HepG2 (cell line): Measurements from ENCODE around the gene RPS10. TPM values are rescaled to one million over a fixed set of nuclear protein-coding genes. Genes with fewer than 3 reads are reported as not detected.
A peak's percentile ranks its signal among the peaks of the same experiment; 100 is the strongest.

Experiments
- ATRX ChIP-seq: sonication (generic); formaldehyde crosslinking; IDR thresholded peaks from 2 replicates; pipeline ENCODE4 v1.4.0; 2020; ENCODE audit warnings: missing genetic modification reagents, borderline replicate concordance
- CBX5 ChIP-seq: sonication (generic); formaldehyde crosslinking; IDR thresholded peaks from 2 replicates; pipeline ENCODE4 v1.4.0; 2020; ENCODE audit warnings: missing genetic modification reagents, borderline replicate concordance
- FOXP1 ChIP-seq, 2 experiments: fragments of 450-650 bp in 1 of 2; IDR thresholded peaks; 2 replicates each; pipeline ENCODE4 v1.6.1; 2017 to 2018; ENCODE audit warnings: antibody characterized with exemption in 1 of 2
- HDAC2 ChIP-seq: sonication (generic); formaldehyde crosslinking; IDR thresholded peaks from 2 replicates; pipeline ENCODE4 v1.4.0; 2020; ENCODE audit warnings: missing genetic modification reagents
- KAT8 ChIP-seq: IDR thresholded peaks from 2 replicates; pipeline ENCODE4 v1.6.1; 2016; ENCODE audit warnings: missing genetic modification reagents, missing compliant biosample characterization
- KDM1A ChIP-seq: IDR thresholded peaks from 2 replicates; pipeline ENCODE4 v1.6.1; 2016; ENCODE audit warnings: missing compliant biosample characterization
- NBN ChIP-seq: fragments of 450-650 bp; conservative IDR thresholded peaks from 2 replicates; pipeline ENCODE4 v1.6.1; 2017
- NCOR1 ChIP-seq: fragments of 200-600 bp; sonication (generic); IDR thresholded peaks from 2 replicates; pipeline ENCODE4 v1.7.0; 2017; ENCODE audit warnings: antibody characterized with exemption, low read length, borderline replicate concordance
- RAD21 ChIP-seq: fragments of 450-650 bp; formaldehyde crosslinking; IDR thresholded peaks from 2 replicates; pipeline ENCODE4 v1.5.0; 2020; ENCODE audit warnings: mild to moderate bottlenecking
- SOX13 ChIP-seq, 3 experiments: fragments of 450-650 bp in 1 of 3; sonication (generic) in 1 of 3; formaldehyde crosslinking in 1 of 3; IDR thresholded peaks in 2 of 3; conservative IDR thresholded peaks in 1 of 3; 2 replicates each; pipeline versions ENCODE4 v1.5.0 to v1.6.1; 2016 to 2020; ENCODE audit warnings: antibody characterized with exemption in 1 of 3, mild to moderate bottlenecking in 1 of 3, missing compliant biosample characterization in 1 of 3, missing genetic modification reagents in 1 of 3, moderate library complexity in 1 of 3
- ZMYM3 ChIP-seq: sonication (generic); formaldehyde crosslinking; IDR thresholded peaks from 2 replicates; pipeline ENCODE4 v1.5.1; 2020; ENCODE audit warnings: mild to moderate bottlenecking, missing genetic modification reagents
- ZNF335 ChIP-seq: sonication (generic); formaldehyde crosslinking; IDR thresholded peaks from 2 replicates; pipeline ENCODE4 v1.4.0; 2020; ENCODE audit warnings: missing genetic modification reagents
- ZNF446 ChIP-seq: sonication (generic); formaldehyde crosslinking; IDR thresholded peaks from 2 replicates; pipeline ENCODE4 v1.5.0; 2020; ENCODE audit warnings: mild to moderate bottlenecking, missing genetic modification reagents
- ZNF629 ChIP-seq: sonication (generic); formaldehyde crosslinking; conservative IDR thresholded peaks from 2 replicates; pipeline ENCODE4 v1.5.0; 2020; ENCODE audit warnings: missing genetic modification reagents
- ZNF678 ChIP-seq: sonication (generic); formaldehyde crosslinking; IDR thresholded peaks from 2 replicates; pipeline ENCODE4 v1.4.0; 2020; ENCODE audit warnings: mild to moderate bottlenecking, missing genetic modification reagents
- ZNF883 ChIP-seq: sonication (generic); formaldehyde crosslinking; IDR thresholded peaks from 2 replicates; pipeline ENCODE4 v1.5.1; 2020; ENCODE audit warnings: mild to moderate bottlenecking, missing genetic modification reagents; ENCODE audit errors: not compliant biosample characterization
- polyA plus RNA-seq, 8 experiments: library from polyadenylated mRNA; depleted of rRNA in 3 of 8; stranded (reverse) in 7 of 8; unstranded in 1 of 8; fragments of >200 nt; fragmentation: Illumina TruSeq in 4 of 8; extraction: Trizol in 4 of 8; gene quantifications; 2 replicates each; pipeline versions ENCODE4 v1.2.1 to v1.2.3, GENCODE V29; 2011 to 2016; ENCODE audit warnings: low read depth in 4 of 8, missing spikeins in 1 of 8, mixed read lengths in 1 of 8; ENCODE audit not compliant: insufficient read depth in 1 of 8
- total RNA-seq, 5 experiments: library from RNA; depleted of rRNA; stranded (reverse); fragments of >200 nt; fragmentation: Illumina TruSeq; extraction: Trizol; gene quantifications; 2 replicates each; pipeline ENCODE4 v1.2.3, GENCODE V29; 2016; ENCODE audit warnings: low read depth in 1 of 5
- TF ChIP-seq, protein P1 (sequence below): IDR thresholded peaks from 2 replicates; pipeline ENCODE4 v1.6.1; 2016; ENCODE audit warnings: missing compliant biosample characterization, missing genetic modification reagents, borderline replicate concordance
- TF ChIP-seq, protein P2 (sequence below): fragments of 450-650 bp; IDR thresholded peaks from 2 replicates; pipeline ENCODE4 v1.6.1; 2017
- TF ChIP-seq, protein P3 (sequence below): sonication (generic); formaldehyde crosslinking; IDR thresholded peaks from 2 replicates; pipeline ENCODE4 v1.8.0; 2022; ENCODE audit warnings: mild to moderate bottlenecking, missing genetic modification reagents, borderline replicate concordance
- TF ChIP-seq, protein P4 (sequence below): sonication (generic); formaldehyde crosslinking; IDR thresholded peaks from 2 replicates; pipeline ENCODE4 v1.4.0; 2020; ENCODE audit warnings: missing genetic modification reagents

Gene RPS10
- total and polyA plus RNA-seq, 2 of the 13 experiments (the other 11 are each of a cell fraction or from before 2014, with no cell fraction given) = 2,909 to 4,648 TPM

DNA sequence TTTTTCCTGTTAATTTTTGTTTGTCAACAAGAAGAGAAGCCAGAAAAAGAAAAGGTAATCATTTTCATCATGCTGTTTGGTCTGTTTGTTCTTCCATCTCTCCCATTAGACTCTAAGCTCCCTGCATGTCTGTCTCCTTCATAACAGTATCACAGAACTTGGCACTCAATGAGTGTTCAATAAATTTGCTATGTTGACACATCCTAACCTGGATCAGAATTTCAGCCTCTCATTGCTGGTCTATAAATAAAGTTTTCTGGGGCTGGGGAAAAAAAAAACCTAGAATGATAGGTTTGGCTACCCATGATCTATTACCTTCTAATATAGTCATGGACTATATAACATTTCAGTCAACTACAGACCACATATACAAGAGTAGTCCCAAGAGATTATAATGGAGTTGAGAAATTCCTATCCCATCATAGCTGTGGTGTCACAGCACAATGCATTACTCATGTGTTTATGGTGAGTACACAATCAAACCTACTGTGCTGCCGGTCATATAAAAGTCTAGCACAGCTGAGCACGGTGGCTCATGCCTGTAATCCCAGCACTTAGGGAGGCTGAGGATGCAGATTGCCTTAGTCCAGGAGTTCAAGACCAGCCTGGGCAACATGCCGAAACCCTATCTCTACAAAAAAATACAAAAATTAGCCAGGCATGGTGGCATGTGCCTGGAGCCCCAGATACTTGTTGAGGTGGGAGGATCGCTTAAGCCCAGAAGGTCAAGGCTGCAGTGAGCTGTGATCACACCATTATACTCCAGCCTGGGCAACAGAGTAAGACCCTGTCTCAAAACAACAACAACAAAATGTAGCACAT is 39.3 kb downstream of the RPS10 start (continued):
- TF ChIP-seq ZNF446 (CRISPR knock-in tag) = no peak
- no peak for TF ChIP-seq FOXP1 (IDR thresholded peaks at IDR 0.05)
- 0 out of 2 replicates have a peak, but pooled peaks have one; percentile 28 for TF ChIP-seq FOXP1 (CRISPR knock-in tag; IDR thresholded peaks at IDR 0.05)
- no peak for TF ChIP-seq ZNF678 (CRISPR knock-in tag)
- TF ChIP-seq RAD21 (CRISPR knock-in tag) = no peak
- TF ChIP-seq ZNF629 (CRISPR knock-in tag) = no peak
- TF ChIP-seq ZNF883 (CRISPR knock-in tag) = no peak
- no peak for TF ChIP-seq ZNF335 (CRISPR knock-in tag)
- TF ChIP-seq NBN = no peak
- TF ChIP-seq KAT8 = no peak
- TF ChIP-seq, protein P1, sequence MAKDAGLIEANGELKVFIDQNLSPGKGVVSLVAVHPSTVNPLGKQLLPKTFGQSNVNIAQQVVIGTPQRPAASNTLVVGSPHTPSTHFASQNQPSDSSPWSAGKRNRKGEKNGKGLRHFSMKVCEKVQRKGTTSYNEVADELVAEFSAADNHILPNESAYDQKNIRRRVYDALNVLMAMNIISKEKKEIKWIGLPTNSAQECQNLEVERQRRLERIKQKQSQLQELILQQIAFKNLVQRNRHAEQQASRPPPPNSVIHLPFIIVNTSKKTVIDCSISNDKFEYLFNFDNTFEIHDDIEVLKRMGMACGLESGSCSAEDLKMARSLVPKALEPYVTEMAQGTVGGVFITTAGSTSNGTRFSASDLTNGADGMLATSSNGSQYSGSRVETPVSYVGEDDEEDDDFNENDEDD = no peak
- no peak for TF ChIP-seq CBX5
- no peak for TF ChIP-seq NCOR1
- no peak for TF ChIP-seq SOX13 (IDR thresholded peaks at IDR 0.05)
- TF ChIP-seq SOX13 (CRISPR knock-in tag; conservative IDR thresholded peaks at IDR 0.05 in 1 of 2, IDR thresholded peaks at IDR 0.05 in 1 of 2) = peak in 1 of 2 experiments; percentile 46; a peak in 2 of 4 replicates
- TF ChIP-seq, protein P2, sequence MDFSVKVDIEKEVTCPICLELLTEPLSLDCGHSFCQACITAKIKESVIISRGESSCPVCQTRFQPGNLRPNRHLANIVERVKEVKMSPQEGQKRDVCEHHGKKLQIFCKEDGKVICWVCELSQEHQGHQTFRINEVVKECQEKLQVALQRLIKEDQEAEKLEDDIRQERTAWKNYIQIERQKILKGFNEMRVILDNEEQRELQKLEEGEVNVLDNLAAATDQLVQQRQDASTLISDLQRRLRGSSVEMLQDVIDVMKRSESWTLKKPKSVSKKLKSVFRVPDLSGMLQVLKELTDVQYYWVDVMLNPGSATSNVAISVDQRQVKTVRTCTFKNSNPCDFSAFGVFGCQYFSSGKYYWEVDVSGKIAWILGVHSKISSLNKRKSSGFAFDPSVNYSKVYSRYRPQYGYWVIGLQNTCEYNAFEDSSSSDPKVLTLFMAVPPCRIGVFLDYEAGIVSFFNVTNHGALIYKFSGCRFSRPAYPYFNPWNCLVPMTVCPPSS = no peak
- TF ChIP-seq KDM1A = peak; percentile 6; the same call in 1 of the 2 replicates
- 0 out of 2 replicates have a peak, but pooled peaks have one; percentile 47 for TF ChIP-seq ZMYM3
- TF ChIP-seq ATRX (CRISPR knock-in tag) = no peak
- TF ChIP-seq HDAC2 (CRISPR knock-in tag) = no peak
- TF ChIP-seq, protein P3, sequence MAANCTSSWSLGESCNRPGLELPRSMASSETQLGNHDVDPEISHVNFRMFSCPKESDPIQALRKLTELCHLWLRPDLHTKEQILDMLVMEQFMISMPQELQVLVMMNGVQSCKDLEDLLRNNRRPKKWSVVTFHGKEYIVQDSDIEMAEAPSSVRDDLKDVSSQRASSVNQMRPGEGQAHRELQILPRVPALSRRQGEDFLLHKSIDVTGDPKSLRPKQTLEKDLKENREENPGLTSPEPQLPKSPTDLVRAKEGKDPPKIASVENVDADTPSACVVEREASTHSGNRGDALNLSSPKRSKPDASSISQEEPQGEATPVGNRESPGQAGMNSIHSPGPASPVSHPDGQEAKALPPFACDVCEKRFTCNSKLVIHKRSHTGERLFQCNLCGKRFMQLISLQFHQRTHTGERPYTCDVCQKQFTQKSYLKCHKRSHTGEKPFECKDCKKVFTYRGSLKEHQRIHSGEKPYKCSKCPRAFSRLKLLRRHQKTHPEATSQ (CRISPR knock-in tag) = no peak
- TF ChIP-seq, protein P4, sequence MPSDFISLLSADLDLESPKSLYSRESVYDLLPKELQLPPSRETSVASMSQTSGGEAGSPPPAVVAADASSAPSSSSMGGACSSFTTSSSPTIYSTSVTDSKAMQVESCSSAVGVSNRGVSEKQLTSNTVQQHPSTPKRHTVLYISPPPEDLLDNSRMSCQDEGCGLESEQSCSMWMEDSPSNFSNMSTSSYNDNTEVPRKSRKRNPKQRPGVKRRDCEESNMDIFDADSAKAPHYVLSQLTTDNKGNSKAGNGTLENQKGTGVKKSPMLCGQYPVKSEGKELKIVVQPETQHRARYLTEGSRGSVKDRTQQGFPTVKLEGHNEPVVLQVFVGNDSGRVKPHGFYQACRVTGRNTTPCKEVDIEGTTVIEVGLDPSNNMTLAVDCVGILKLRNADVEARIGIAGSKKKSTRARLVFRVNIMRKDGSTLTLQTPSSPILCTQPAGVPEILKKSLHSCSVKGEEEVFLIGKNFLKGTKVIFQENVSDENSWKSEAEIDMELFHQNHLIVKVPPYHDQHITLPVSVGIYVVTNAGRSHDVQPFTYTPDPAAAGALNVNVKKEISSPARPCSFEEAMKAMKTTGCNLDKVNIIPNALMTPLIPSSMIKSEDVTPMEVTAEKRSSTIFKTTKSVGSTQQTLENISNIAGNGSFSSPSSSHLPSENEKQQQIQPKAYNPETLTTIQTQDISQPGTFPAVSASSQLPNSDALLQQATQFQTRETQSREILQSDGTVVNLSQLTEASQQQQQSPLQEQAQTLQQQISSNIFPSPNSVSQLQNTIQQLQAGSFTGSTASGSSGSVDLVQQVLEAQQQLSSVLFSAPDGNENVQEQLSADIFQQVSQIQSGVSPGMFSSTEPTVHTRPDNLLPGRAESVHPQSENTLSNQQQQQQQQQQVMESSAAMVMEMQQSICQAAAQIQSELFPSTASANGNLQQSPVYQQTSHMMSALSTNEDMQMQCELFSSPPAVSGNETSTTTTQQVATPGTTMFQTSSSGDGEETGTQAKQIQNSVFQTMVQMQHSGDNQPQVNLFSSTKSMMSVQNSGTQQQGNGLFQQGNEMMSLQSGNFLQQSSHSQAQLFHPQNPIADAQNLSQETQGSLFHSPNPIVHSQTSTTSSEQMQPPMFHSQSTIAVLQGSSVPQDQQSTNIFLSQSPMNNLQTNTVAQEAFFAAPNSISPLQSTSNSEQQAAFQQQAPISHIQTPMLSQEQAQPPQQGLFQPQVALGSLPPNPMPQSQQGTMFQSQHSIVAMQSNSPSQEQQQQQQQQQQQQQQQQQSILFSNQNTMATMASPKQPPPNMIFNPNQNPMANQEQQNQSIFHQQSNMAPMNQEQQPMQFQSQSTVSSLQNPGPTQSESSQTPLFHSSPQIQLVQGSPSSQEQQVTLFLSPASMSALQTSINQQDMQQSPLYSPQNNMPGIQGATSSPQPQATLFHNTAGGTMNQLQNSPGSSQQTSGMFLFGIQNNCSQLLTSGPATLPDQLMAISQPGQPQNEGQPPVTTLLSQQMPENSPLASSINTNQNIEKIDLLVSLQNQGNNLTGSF = no peak
